Osteoblast (primary cell): ENCODE results near the gene CUZD1. TPM values are rescaled to one million over a fixed set of nuclear protein-coding genes. Genes with fewer than 3 reads are reported as not detected.
A peak's percentile ranks its signal among the peaks of the same experiment; 100 is the strongest.
"Not testable (repeated sequence)": the region's sequence is repeated elsewhere in the genome, so short reads cannot be mapped to it uniquely, and the experiment has no call there.

Experiments used
- DNase-seq: peaks from one replicate; pipeline ENCODE4 v3.0.0; 2011; ENCODE audit warnings: low spot score, mixed read lengths; ENCODE audit not compliant: insufficient read length; ENCODE audit errors: missing footprints
- H2AFZ ChIP-seq: 2 replicates; pipeline ENCODE4 v1.6.0; 2011; ENCODE audit warnings: mild to moderate bottlenecking, low read length
- H3K27ac ChIP-seq: 2 replicates; pipeline ENCODE4 v1.5.1; 2011; ENCODE audit warnings: mild to moderate bottlenecking, low read depth, low read length, moderate library complexity
- H3K27me3 ChIP-seq: 2 replicates; pipeline ENCODE4 v1.6.0; 2012; ENCODE audit warnings: mild to moderate bottlenecking, control low read depth, inconsistent platforms, low read length, moderate library complexity; ENCODE audit not compliant: insufficient read depth
- H3K36me3 ChIP-seq: 2 replicates; pipeline ENCODE4 v1.5.1; 2011; ENCODE audit warnings: mild to moderate bottlenecking, low read length, control low read depth, moderate library complexity; ENCODE audit not compliant: insufficient read depth
- H3K4me1 ChIP-seq: 2 replicates; pipeline ENCODE4 v1.5.1; 2011; ENCODE audit warnings: mild to moderate bottlenecking, low read length, control low read depth, moderate library complexity; ENCODE audit not compliant: insufficient read depth
- H3K4me2 ChIP-seq: 2 replicates; pipeline ENCODE4 v1.6.0; 2011; ENCODE audit warnings: mild to moderate bottlenecking, low read length; ENCODE audit not compliant: insufficient read depth
- H3K4me3 ChIP-seq: fragments of 200-600 bp; sonication (generic); 3 replicates; pipeline ENCODE4 v1.5.1; 2012; ENCODE audit warnings: mild to moderate bottlenecking, low read length, inconsistent platforms; ENCODE audit not compliant: insufficient read depth
- H3K79me2 ChIP-seq: 2 replicates; pipeline ENCODE4 v1.6.0; 2012; ENCODE audit warnings: mild to moderate bottlenecking, low read length, control low read depth, inconsistent platforms; ENCODE audit not compliant: insufficient read depth
- H3K9me3 ChIP-seq: 2 replicates; pipeline ENCODE4 v1.5.1; 2011; ENCODE audit warnings: low read depth, low read length, control low read depth
- H4K20me1 ChIP-seq: 2 replicates; pipeline ENCODE4 v1.6.0; 2012; ENCODE audit warnings: mild to moderate bottlenecking, low read length, control low read depth; ENCODE audit not compliant: insufficient read depth
- CTCF ChIP-seq: IDR thresholded peaks from 2 replicates; pipeline ENCODE4 v1.5.1; 2011; ENCODE audit warnings: mild to moderate bottlenecking, low read depth, low read length, moderate library complexity; ENCODE audit errors: extremely low read depth
- total RNA-seq: library from RNA; depleted of rRNA; stranded (reverse); fragments of >200 nt; gene quantifications from 2 replicates; pipeline ENCODE4 v1.2.3, GENCODE V29; 2012

Gene CUZD1
- total RNA-seq, 1 donor, result 0.36 TPM

DNA sequence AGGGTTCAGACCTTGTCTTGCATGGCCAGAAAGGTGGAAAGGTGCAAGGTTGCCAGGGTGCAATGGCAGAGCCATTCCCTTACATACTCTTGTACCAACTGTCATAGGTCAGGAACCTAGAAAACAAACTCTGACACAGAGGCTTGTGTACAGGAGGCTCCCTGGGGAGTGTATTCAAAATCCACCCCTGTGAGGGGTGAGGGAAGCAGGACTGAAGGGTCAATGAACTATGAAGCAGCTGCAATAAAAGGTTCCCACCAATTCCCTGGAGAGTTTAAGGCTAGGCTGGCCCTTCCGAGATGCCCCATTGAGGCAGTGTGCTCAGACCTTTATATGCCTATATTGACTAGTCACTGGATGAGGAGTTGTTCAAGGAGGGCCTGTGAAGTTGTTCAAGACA lies 13.9 kb upstream of the CUZD1 start:
- no peak overlapping the region for H3K4me3 ChIP-seq
- H3K4me2 ChIP-seq, result no peak overlapping the region
- peaks cover 58% of the 10 kb centered on the region for H3K4me1 ChIP-seq
- peaks cover 60% of the 10 kb centered on the region for H3K79me2 ChIP-seq
- no peaks in the 10 kb centered on the region for H3K27me3 ChIP-seq
- no peak for DNase-seq
- H3K36me3 ChIP-seq, result no peaks in the 10 kb centered on the region
- no peak overlapping the region for H3K27ac ChIP-seq
- H4K20me1 ChIP-seq, result no peaks in the 10 kb centered on the region
- H3K9me3 ChIP-seq, result no peaks in the 10 kb centered on the region
- H2AFZ ChIP-seq, result no peak overlapping the region
- TF ChIP-seq CTCF, result no peak

DNA sequence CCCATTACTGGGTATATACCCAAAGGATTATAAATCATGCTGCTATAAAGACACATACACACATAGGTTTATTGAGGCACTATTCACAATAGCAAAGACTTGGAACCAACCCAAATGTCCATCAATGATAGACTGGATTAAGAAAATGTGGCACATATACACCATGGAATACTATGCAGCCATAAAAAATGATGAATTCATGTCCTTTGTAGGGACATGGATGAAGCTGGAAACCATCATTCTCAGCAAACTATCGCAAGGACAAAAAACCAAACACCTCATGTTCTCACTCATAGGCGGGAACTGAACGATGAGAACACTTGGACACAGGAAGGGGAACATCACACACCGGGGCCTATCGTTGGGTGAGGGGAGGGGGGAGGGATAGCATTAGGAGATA lies 12.4 kb upstream of the CUZD1 start:
- H2AFZ ChIP-seq, H3K4me2 ChIP-seq, H3K9me3 ChIP-seq, H3K36me3 ChIP-seq, H3K27ac ChIP-seq, H4K20me1 ChIP-seq, DNase-seq, H3K27me3 ChIP-seq, H3K4me3 ChIP-seq: not testable (repeated sequence)
- Histone ChIP-seq H3K4me1 (peaks cover 58% of the 10 kb centered on the region), H3K79me2 (peaks cover 47% of the 10 kb centered on the region)

- no peak overlapping the region for H3K4me2 ChIP-seq
- no peak for TF ChIP-seq CTCF
- DNase-seq, result no peak
- H2AFZ ChIP-seq, result no peak overlapping the region
- no peaks in the 10 kb centered on the region for H3K9me3 ChIP-seq
- peaks cover 63% of the 10 kb centered on the region for H3K4me1 ChIP-seq
- H3K36me3 ChIP-seq, result no peaks in the 10 kb centered on the region
- H3K27me3 ChIP-seq, result no peaks in the 10 kb centered on the region
- no peak overlapping the region for H3K4me3 ChIP-seq
- no peak overlapping the region for H3K27ac ChIP-seq
- no peaks in the 10 kb centered on the region for H4K20me1 ChIP-seq
- H3K79me2 ChIP-seq, result peaks cover 38% of the 10 kb centered on the region
Measured at GRCh38 chr10:122856902-122857301, 11.2 kb upstream of the CUZD1 start.

DNA sequence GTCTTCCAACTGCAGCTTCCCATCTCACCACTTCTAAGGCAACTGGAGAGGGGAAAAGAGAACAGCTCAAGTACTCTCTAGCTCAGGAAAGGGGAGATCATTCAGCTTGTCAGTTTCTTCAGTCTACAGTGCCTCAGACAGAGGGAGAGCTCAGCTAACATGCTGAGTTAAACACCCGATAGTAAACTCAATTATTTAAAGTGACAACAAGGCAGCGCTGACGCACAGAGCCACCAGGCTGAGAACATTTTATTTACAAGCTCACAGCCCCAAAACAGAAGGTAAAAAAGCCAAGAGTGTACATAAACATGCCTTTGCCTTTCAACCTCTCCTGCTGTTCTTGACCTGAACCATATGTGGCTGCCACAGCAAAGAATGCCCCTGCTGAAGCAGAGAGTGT lies 10.1 kb upstream of the CUZD1 start:
- Histone ChIP-seq H3K9me3 (no peaks in the 10 kb centered on the region), H3K4me3 (no peak overlapping the region), H4K20me1 (no peaks in the 10 kb centered on the region), H3K27me3 (no peaks in the 10 kb centered on the region), H3K79me2 (peaks cover 37% of the 10 kb centered on the region), H3K4me1 (peaks cover 66% of the 10 kb centered on the region), H3K36me3 (no peaks in the 10 kb centered on the region), H3K27ac (peak overlapping the region; percentile 94), H2AFZ (no peak overlapping the region), H3K4me2 (no peak overlapping the region)
- no peak for DNase-seq
- TF ChIP-seq CTCF, result no peak

- no peaks in the 10 kb centered on the region for H3K36me3 ChIP-seq
- H3K9me3 ChIP-seq, result no peaks in the 10 kb centered on the region
- TF ChIP-seq CTCF, result no peak
- no peaks in the 10 kb centered on the region for H4K20me1 ChIP-seq
- DNase-seq, result peak; percentile 65
- no peaks in the 10 kb centered on the region for H3K27me3 ChIP-seq
- no peak overlapping the region for H2AFZ ChIP-seq
- peak overlapping the region; percentile 94 for H3K27ac ChIP-seq
- H3K4me3 ChIP-seq, result peak overlapping the region; percentile 53
- H3K4me2 ChIP-seq, result peak overlapping the region; percentile 77
- H3K4me1 ChIP-seq, result peaks cover 72% of the 10 kb centered on the region
- peaks cover 29% of the 10 kb centered on the region for H3K79me2 ChIP-seq
Measured at GRCh38 chr10:122854648-122855047, 9.0 kb upstream of the CUZD1 start.
